Loucy (cell line): ENCODE measurements around the gene MAML2.

Experiments used
- EZH2phosphoT487 ChIP-seq: fragments of 200-600 bp; IDR thresholded peaks from 2 replicates; pipeline ENCODE4 v1.6.1; 2018; ENCODE audit warnings: antibody characterized with exemption, mild to moderate bottlenecking, moderate library complexity, borderline replicate concordance
- TF ChIP-seq, protein P1 (sequence below): fragments of 200-600 bp; sonication (generic); conservative IDR thresholded peaks from 2 replicates; pipeline ENCODE4 v1.5.1; 2014; ENCODE audit warnings: mild to moderate bottlenecking, antibody characterized with exemption, low read length

DNA sequence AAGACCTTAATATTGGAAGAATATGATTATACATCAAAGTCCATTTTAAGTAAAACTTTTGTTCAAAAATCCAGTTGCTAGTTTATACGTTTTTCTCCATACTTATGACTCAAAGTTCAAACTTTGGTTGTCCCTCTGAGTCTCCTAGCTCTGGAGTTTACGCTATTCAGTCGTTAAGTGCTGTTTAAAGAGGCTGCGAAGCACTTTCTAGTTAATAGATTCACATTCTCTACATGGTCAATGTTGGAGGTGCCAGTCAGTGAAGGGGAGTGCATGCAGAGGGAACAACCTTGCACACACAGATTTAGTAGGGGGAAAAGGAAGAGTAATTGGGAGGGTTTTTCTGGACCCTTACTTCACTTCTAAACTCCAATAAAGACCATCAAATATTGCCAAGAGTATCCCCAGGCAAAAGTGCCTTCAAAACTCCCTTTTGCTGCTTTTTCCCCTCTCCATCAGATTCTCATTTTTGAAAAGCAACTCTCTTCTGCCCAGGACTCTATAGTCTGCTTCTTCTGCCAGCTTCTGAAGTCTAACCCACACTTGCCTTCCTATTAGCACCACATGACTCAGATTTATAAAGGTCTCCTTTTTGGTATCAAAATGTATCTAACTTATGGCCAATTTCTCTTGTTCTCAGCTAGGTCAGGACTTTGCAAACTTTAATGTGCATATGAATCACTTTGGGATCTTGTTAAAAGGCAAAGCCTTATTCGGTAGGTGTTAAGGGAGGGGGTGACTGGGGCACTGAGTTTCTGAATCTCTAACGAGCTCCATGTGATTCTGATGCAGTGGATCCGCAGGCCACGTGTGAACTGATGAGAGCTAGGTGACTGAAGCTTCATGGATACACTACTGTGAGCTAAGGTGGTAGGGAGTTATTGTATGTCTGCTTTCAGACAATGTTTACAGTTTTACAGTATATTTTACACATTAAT is 322.9 kb downstream of the MAML2 start:
- TF ChIP-seq, protein P1, sequence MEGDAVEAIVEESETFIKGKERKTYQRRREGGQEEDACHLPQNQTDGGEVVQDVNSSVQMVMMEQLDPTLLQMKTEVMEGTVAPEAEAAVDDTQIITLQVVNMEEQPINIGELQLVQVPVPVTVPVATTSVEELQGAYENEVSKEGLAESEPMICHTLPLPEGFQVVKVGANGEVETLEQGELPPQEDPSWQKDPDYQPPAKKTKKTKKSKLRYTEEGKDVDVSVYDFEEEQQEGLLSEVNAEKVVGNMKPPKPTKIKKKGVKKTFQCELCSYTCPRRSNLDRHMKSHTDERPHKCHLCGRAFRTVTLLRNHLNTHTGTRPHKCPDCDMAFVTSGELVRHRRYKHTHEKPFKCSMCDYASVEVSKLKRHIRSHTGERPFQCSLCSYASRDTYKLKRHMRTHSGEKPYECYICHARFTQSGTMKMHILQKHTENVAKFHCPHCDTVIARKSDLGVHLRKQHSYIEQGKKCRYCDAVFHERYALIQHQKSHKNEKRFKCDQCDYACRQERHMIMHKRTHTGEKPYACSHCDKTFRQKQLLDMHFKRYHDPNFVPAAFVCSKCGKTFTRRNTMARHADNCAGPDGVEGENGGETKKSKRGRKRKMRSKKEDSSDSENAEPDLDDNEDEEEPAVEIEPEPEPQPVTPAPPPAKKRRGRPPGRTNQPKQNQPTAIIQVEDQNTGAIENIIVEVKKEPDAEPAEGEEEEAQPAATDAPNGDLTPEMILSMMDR, result no peak
- no peak for TF ChIP-seq EZH2phosphoT487
